K562 (cell line): ENCODE data around the gene ZNHIT1. TPM values are rescaled to one million over a fixed set of nuclear protein-coding genes. Genes with fewer than 3 reads are reported as not detected.
A peak's percentile ranks its signal among the peaks of the same experiment; 100 is the strongest.

ENCODE experiments used
- ATAC-seq: fragments of 200-7000 bp; cut with Tn5 transposase; 3 replicates; pipeline ENCODE4 v1.9.1; 2020; ENCODE audit warnings: moderate library complexity
- BruUV-seq: library from RNA; stranded (reverse); fragments of 400-500 nt; replicated peaks from 2 replicates; lab custom pipeline; 2021; lab: Mats Ljungman, UMichigan
- CTCF ChIA-PET: fragments of 300-600 bp; formaldehyde crosslinking; extraction: SDS; loops from one replicate; lab custom pipeline; 2021; ENCODE audit warnings: low intra/inter-chr PET ratio; lab: Yijun Ruan, JAX
- POLR2A ChIA-PET: fragments of 300-600, 350-650 bp; sonication (Branson Sonifier 250); formaldehyde crosslinking; extraction: SDS; loops from one replicate; lab custom pipeline; 2021; ENCODE audit warnings: antibody characterized with exemption, inconsistent platforms; lab: Yijun Ruan, JAX
- DNase-seq, 4 experiments: peaks; one replicate each; pipeline versions ENCODE4 v3.0.0 to v3.0.0-alpha.2; 2011 to 2018; ENCODE audit warnings: low spot score in 3 of 4, mixed read lengths in 3 of 4; ENCODE audit errors: extremely low read depth in 1 of 4
- FAIRE-seq: peaks from 2 replicates; lab custom pipeline; 2011; peaks lifted over from hg19 to GRCh38; lab: Jason Lieb, UNC
- H2AFZ ChIP-seq: 2 replicates; pipeline ENCODE4 v1.6.0; 2011; ENCODE audit warnings: low read depth, low read length, control low read depth, inconsistent platforms
- H3K27ac ChIP-seq: fragments of 200-600 bp; 3 replicates; pipeline ENCODE4 v1.8.0; 2011; ENCODE audit warnings: low read depth, mild to moderate bottlenecking, control low read depth, inconsistent platforms, low read length, moderate library complexity, mixed read lengths; ENCODE audit errors: extremely low read depth
- H3K27me3 ChIP-seq, 2 experiments: fragments of 300-600 bp in 1 of 2; 2 replicates in 1 of 2; 3 replicates in 1 of 2; pipeline versions ENCODE4 v1.6.0 to v1.8.0; 2011; ENCODE audit warnings: inconsistent platforms in 2 of 2, low read length in 2 of 2, mild to moderate bottlenecking in 1 of 2, mixed read lengths in 1 of 2, moderate library complexity in 1 of 2; ENCODE audit not compliant: control insufficient read depth in 2 of 2, insufficient read depth in 2 of 2
- H3K36me3 ChIP-seq: fragments of 300-600 bp; 3 replicates; pipeline ENCODE4 v1.8.0; 2011; ENCODE audit warnings: mild to moderate bottlenecking, low read length, inconsistent platforms; ENCODE audit not compliant: control insufficient read depth, insufficient read depth
- H3K4me1 ChIP-seq, 2 experiments: fragments of 200-600 bp in 1 of 2; replicated peaks in 1 of 2; 2 replicates in 1 of 2; 3 replicates in 1 of 2; pipeline versions ENCODE4 v1.5.1 to v1.8.0; 2011; ENCODE audit warnings: inconsistent platforms in 2 of 2, low read length in 2 of 2, mild to moderate bottlenecking in 1 of 2, mixed read lengths in 1 of 2, moderate library complexity in 1 of 2; ENCODE audit not compliant: control insufficient read depth in 2 of 2, insufficient read depth in 2 of 2
- H3K4me2 ChIP-seq: 2 replicates; pipeline ENCODE4 v1.6.1; 2011; ENCODE audit warnings: low read length, control low read depth, inconsistent platforms, mixed read lengths; ENCODE audit not compliant: insufficient read depth
- H3K4me3 ChIP-seq: fragments of 200-600 bp; sonication (generic), shearing (Covaris generic); 2 replicates; pipeline ENCODE4 v1.5.1; 2016; ENCODE audit warnings: control low read depth, inconsistent platforms
- H3K79me2 ChIP-seq: fragments of 200-600 bp; 3 replicates; pipeline ENCODE4 v1.8.0; 2011; ENCODE audit warnings: low read length, inconsistent platforms; ENCODE audit not compliant: control insufficient read depth, insufficient read depth
- H3K9ac ChIP-seq, 2 experiments: 2 replicates each; pipeline versions ENCODE4 v1.6.0 to v1.6.1; 2011; ENCODE audit warnings: low read depth in 2 of 2, low read length in 2 of 2, control low read depth in 1 of 2, inconsistent platforms in 1 of 2, mild to moderate bottlenecking in 1 of 2, mixed read lengths in 1 of 2; ENCODE audit not compliant: insufficient read depth in 1 of 2
- H3K9me1 ChIP-seq: one replicate; pipeline ENCODE4 v1.6.0; 2011; ENCODE audit warnings: inconsistent platforms, mild to moderate bottlenecking, low read length, moderate library complexity; ENCODE audit not compliant: control insufficient read depth, insufficient read depth
- H3K9me3 ChIP-seq: replicated peaks from 2 replicates; pipeline ENCODE4 v1.5.1; 2011; ENCODE audit warnings: low read depth, low read length, inconsistent platforms; ENCODE audit not compliant: control insufficient read depth, insufficient read depth
- H4K20me1 ChIP-seq: replicated peaks from 2 replicates; pipeline ENCODE4 v1.6.1; 2011; ENCODE audit warnings: low read length, inconsistent platforms, mixed read lengths; ENCODE audit not compliant: control insufficient read depth, insufficient read depth
- ARID1B ChIP-seq: fragments of 450-650 bp; IDR thresholded peaks from 2 replicates; pipeline ENCODE4 v1.6.1; 2016; ENCODE audit warnings: antibody characterized with exemption, mild to moderate bottlenecking, inconsistent platforms
- CBFA2T3 ChIP-seq: fragments of 450-650 bp; IDR thresholded peaks from 2 replicates; pipeline ENCODE4 v1.6.1; 2017
- CEBPB ChIP-seq: fragments of 450-650 bp; IDR thresholded peaks from 2 replicates; pipeline ENCODE4 v1.6.1; 2016; ENCODE audit warnings: missing genetic modification characterization, missing compliant biosample characterization
- CREM ChIP-seq: IDR thresholded peaks from 2 replicates; pipeline ENCODE4 v1.6.1; 2014; ENCODE audit warnings: antibody characterized with exemption, low read depth
- GTF2E2 ChIP-seq: fragments of 200-800 bp; sonication (Bioruptor generic); IDR thresholded peaks from 2 replicates; pipeline ENCODE4 v1.6.1; 2016; ENCODE audit warnings: missing genetic modification characterization, missing compliant biosample characterization
- KAT7 ChIP-seq: sonication (generic); formaldehyde crosslinking; IDR thresholded peaks from 2 replicates; pipeline ENCODE4 v1.8.0; 2022; ENCODE audit warnings: missing genetic modification reagents, mild to moderate bottlenecking, borderline replicate concordance
- KDM1A ChIP-seq, 2 experiments: fragments of 450-650 bp; IDR thresholded peaks; 2 replicates each; pipeline ENCODE4 v1.6.1; 2016; ENCODE audit warnings: mild to moderate bottlenecking in 2 of 2
- MAFK ChIP-seq: IDR thresholded peaks from 2 replicates; pipeline ENCODE4 v1.6.1; 2011; ENCODE audit warnings: low read length, improper control_type of control experiment
- PHF8 ChIP-seq: fragments of 200-600 bp; sonication (generic); IDR thresholded peaks from 2 replicates; pipeline ENCODE4 v1.6.1; 2012; ENCODE audit warnings: mixed run types, mild to moderate bottlenecking, inconsistent platforms, low read length, moderate library complexity, borderline replicate concordance
- PTRF ChIP-seq: fragments of 450-650 bp; IDR thresholded peaks from 2 replicates; pipeline ENCODE4 v1.6.1; 2016; ENCODE audit warnings: mild to moderate bottlenecking, missing genetic modification characterization, missing compliant biosample characterization
- SMARCA4 ChIP-seq: fragments of 450-650 bp; IDR thresholded peaks from 2 replicates; pipeline ENCODE4 v1.6.1; 2016
- SMARCA5 ChIP-seq: fragments of 450-650 bp; IDR thresholded peaks from 2 replicates; pipeline ENCODE4 v1.6.1; 2016
- SP1 ChIP-seq: sonication (generic); formaldehyde crosslinking; IDR thresholded peaks from 2 replicates; pipeline ENCODE4 v1.8.1; 2022; ENCODE audit warnings: mild to moderate bottlenecking, missing genetic modification reagents
- ZNF57 ChIP-seq: fragments of 450-650 bp; formaldehyde crosslinking; IDR thresholded peaks from 2 replicates; pipeline ENCODE4 v1.4.0; 2020; ENCODE audit warnings: mild to moderate bottlenecking, moderate library complexity
- WGBS: fragments of 100-300 bp; shearing (Covaris generic); methylation state at CpG from one replicate; pipeline ENCODE4 v1.1.6; 2016; ENCODE audit warnings: low coverage, mixed read lengths; ENCODE audit not compliant: insufficient coverage; ENCODE audit errors: missing lambda C conversion rate; 5-methylcytosine and 5-hydroxymethylcytosine counted together
- in situ Hi-C: fragments of 300-500 bp; cut with MboI; formaldehyde crosslinking; loops from 4 replicates; pipeline ENCODE4 v1.15.0; 2018; ENCODE audit warnings: inconsistent platforms, mixed read lengths
- intact Hi-C: fragments of 100-400 bp; cut with micrococcal nuclease; formaldehyde crosslinking; loops from 2 replicates; pipeline ENCODE4 v1.14.2; 2022
- polyA plus RNA-seq, 8 experiments: library from polyadenylated mRNA; depleted of rRNA in 4 of 8; stranded (reverse) in 5 of 8; unstranded in 3 of 8; fragments of >200 nt; fragmentation: Nextera tagmentation in 2 of 8; fragmentation: Illumina TruSeq in 1 of 8; extraction: Ambion mirVana in 2 of 8; extraction: Trizol in 1 of 8; gene quantifications; 2 replicates each; pipeline versions ENCODE4 v1.2.1 to v1.2.3, GENCODE V29; 2011 to 2014; ENCODE audit warnings: inconsistent platforms in 1 of 8, missing spikeins in 1 of 8
- total RNA-seq, 7 experiments: library from RNA; depleted of rRNA in 6 of 7; stranded (reverse); fragments of >200 nt in 6 of 7; fragmentation: Illumina TruSeq in 2 of 7; extraction: Trizol in 2 of 7; gene quantifications; 2 replicates each; pipeline versions ENCODE4 v1.2.1 to v1.2.3, GENCODE V29; 2011 to 2021; ENCODE audit warnings: low replicate concordance in 1 of 7
- TF ChIP-seq, protein P1 (sequence below), 2 experiments: fragments of 450-650 bp in 1 of 2; sonication (generic) in 1 of 2; formaldehyde crosslinking in 1 of 2; IDR thresholded peaks in 1 of 2; conservative IDR thresholded peaks in 1 of 2; 2 replicates each; pipeline versions ENCODE4 v1.6.1 to v1.8.1; 2016 to 2023; ENCODE audit warnings: mild to moderate bottlenecking in 2 of 2, moderate library complexity in 2 of 2, inconsistent platforms in 1 of 2, missing genetic modification reagents in 1 of 2
- TF ChIP-seq, protein P2 (sequence below): sonication (generic); formaldehyde crosslinking; IDR thresholded peaks from 2 replicates; pipeline ENCODE4 v1.8.0; 2022; ENCODE audit warnings: missing genetic modification reagents, mild to moderate bottlenecking, moderate library complexity, borderline replicate concordance

Gene ZNHIT1
- total and polyA plus RNA-seq, 9 of the 15 experiments (the other 6 are each of a cell fraction or from before 2014, with no cell fraction given), result 6.4 to 162 (median 70.1) TPM

DNA sequence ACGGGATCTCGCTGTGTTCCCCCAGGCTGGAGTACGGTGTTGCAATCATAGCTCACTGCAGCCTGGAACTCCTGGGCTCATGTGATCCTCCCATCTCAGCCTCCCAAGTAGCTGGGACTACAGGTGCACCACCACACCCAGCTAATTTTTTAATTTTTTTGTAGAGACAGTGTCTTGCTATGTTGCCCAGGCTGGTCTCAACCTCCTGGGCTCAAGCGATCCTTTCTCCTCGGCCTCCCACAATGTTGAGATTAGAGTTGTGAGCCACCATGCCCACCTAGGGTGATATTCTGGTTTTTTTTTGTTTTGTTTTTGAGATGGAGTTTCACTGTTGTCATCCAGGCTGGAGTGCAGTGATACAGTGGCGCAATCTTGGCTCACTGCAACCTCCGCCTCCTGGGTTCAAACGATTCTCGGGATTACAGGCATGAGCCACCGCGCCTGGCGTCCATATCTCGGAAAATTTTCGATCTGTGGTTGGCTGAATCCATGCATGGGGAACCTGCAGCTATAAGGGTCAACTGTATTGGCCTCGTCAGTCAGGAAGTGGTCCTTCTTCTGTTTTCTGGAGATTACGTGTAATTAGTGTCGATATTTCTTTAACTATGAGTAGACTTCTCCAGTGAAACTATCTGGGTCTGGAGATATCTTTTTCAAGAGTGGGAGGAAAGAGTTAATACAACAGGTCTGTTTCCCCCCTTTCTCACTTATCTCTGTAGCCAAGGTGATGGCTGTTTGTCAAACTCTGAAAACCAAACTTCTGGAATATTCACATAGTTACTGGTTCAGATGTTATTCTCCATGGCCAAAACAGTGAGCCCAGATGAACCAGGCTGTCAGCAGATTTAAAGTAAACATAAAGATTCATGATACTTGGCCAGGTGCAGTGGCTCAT is 47.9 kb downstream of the ZNHIT1 start (continued):
- TF ChIP-seq CBFA2T3 (peak; percentile 97), KDM1A (IDR thresholded peaks at IDR 0.05) (peak; percentile 99), SMARCA4 (peak; percentile 86), ARID1B (peak; percentile 94), ZNF57 (CRISPR knock-in tag) (no peak)
- TF ChIP-seq, protein P1, sequence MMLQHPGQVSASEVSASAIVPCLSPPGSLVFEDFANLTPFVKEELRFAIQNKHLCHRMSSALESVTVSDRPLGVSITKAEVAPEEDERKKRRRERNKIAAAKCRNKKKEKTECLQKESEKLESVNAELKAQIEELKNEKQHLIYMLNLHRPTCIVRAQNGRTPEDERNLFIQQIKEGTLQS (IDR thresholded peaks at IDR 0.05), result peak; percentile 47
- TF ChIP-seq, protein P1 (CRISPR knock-in tag; conservative IDR thresholded peaks at IDR 0.05), result no peak

DNA sequence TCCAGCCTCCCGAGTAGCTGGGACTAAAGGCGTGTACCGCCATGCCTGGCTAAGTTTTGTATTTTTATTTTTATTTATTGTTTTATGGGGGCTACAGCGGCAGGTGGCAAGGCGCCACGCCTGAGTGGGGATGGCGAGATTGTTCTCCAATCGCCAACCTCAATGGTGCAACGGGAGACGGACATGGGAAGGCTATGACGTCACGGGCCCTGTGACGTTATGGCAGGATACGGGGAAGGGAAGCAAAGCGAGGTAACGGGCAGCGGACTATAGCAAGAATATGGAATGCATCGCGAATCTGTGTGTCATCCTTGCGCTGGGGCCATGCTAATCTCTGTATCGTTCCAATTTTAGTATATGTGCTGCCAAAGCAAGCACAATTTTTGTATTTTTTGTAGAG is 51.7 kb downstream of the ZNHIT1 start:
- WGBS, result 59% methylated on average over 21 of the region's 21 CpGs
- BruUV-seq, result no TSS peak
- intact Hi-C loops, result no loop called here
- ATAC-seq, result no peak
- Histone ChIP-seq H3K9me3 (no peaks in the 10 kb centered on the region; the same call in 1 of the 2 replicates), H3K27ac (no peak overlapping the region), H3K4me3 (no peak overlapping the region), H3K9ac (no peak overlapping the region; a peak in 1 of 4 replicates), H3K27me3 (peaks cover 11 to 26% of the 10 kb centered on the region in 2 experiments; a peak in 4 of 5 replicates), H2AFZ (no peak overlapping the region), H3K36me3 (no peaks in the 10 kb centered on the region), H3K4me2 (no peak overlapping the region), H4K20me1 (no peaks in the 10 kb centered on the region), H3K9me1 (no peaks in the 10 kb centered on the region), H3K4me1 (peaks cover 5 to 7% of the 10 kb centered on the region in 2 experiments; a peak in 4 of 5 replicates), H3K79me2 (no peaks in the 10 kb centered on the region)
- no peak for FAIRE-seq
- ChIA-PET POLR2A (interaction anchor here (1.2 kb wide), 1 partner anchor 16 kb away, joined by 3 read pairs; no protein-coding TSS in a partner anchor), CTCF (no interaction called here)
- in situ Hi-C loops, result no loop called here
- no peak for DNase-seq
- no peak for TF ChIP-seq GTF2E2
- TF ChIP-seq CEBPB (tag), result no peak
- TF ChIP-seq SMARCA5, result no peak
- no peak for TF ChIP-seq SP1 (CRISPR knock-in tag)
- TF ChIP-seq, protein P2, sequence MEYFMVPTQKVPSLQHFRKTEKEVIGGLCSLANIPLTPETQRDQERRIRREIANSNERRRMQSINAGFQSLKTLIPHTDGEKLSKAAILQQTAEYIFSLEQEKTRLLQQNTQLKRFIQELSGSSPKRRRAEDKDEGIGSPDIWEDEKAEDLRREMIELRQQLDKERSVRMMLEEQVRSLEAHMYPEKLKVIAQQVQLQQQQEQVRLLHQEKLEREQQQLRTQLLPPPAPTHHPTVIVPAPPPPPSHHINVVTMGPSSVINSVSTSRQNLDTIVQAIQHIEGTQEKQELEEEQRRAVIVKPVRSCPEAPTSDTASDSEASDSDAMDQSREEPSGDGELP (CRISPR knock-in tag), result no peak
- no peak for TF ChIP-seq PHF8
- no peak for TF ChIP-seq PTRF (tag)
- no peak for TF ChIP-seq KAT7 (CRISPR knock-in tag)
- peak; percentile 90 for TF ChIP-seq CREM
- no peak for TF ChIP-seq MAFK
- TF ChIP-seq, protein P1 (IDR thresholded peaks at IDR 0.05), result peak; percentile 53
- TF ChIP-seq, protein P1 (CRISPR knock-in tag; conservative IDR thresholded peaks at IDR 0.05), result no peak
